ENCODE data around the gene SEZ6L.

Gene SEZ6L

GRCh38 chr22:26182723-26183122 is 13.5 kb downstream of the SEZ6L start:
- DNase-seq: no peak

DNA sequence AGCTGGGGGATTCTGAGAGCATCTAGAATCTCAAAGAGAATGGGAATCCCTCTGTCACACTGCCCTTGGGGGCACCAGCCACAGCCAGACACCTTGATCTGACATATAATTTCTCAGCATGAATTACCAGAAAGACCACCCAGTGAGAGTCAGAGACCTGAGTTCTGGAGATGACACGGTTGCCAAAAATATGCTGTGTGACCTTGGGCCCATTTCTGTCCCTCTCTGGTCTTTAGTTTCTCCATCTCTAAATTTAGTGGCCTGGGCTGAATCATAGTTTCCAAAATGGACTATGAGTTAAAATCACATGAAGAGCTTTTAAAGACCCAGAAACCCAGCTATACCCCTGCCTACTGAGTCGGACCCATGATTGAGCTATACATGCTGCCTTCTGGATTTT is 15.9 kb downstream of the SEZ6L start:
- no peak for DNase-seq

DNA sequence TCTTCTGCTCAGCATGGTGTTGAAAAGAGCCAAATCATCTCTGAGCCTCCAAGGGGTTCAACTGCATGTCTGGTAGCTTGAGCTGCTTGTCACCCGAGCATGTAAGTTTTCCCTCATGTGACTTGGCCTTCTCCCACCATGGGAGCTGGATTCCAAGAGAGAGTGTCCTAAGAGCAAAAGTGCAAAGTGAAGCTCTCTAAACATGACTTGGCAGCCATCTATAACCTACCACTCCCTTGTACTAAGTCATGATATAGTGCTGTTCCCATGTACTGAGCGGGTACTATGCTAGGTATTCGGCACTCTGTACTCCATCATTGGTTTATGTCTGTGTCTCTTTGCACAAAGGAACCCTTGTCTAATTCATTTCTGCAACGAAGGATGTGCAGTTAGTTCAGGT is 19.1 kb downstream of the SEZ6L start:
- DNase-seq: no peak

DNA sequence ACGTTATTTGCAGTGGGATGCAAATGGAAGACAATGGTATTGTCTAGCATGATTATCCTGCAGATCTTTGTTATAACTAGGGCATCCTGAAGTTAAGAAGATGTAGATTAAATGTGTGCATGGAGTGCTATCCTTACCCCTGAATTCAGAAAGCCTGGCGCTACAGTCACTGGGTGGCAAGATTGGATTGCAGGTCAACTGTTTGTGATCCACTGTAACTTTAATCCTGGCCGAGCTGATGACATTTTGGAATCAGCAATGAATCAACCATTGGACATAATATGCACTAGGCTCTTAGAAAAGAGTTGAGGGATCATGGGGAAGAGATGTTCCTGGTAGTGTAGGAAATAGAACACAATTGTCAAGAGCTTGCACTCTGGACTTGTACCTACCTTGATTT is 25.1 kb downstream of the SEZ6L start:
- no peak for DNase-seq

GRCh38 chr22:26194877-26195276 is 25.6 kb downstream of the SEZ6L start:
- no peak for DNase-seq

GRCh38 chr22:26196657-26197056 is 27.4 kb downstream of the SEZ6L start:
- no peak for DNase-seq

DNA sequence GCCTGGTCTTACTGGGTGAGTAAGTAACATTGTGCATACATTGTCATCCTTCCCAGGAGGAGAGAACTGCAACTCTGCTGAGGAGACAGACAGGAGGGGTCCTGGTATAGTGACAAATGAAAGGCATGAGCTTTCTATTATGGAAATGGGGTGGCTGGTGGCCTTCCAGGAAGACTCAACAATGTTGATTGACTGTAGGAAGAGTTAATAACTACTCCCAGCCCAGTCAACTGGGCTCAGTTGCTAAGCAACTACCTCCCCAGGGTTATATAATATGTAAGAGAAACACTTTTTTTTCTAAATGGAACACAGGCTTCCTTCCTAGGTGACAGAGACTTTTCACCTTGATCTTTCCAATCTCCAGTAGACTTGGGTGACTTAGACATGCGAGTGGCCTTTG is 28.2 kb downstream of the SEZ6L start:
- DNase-seq: no peak

DNA sequence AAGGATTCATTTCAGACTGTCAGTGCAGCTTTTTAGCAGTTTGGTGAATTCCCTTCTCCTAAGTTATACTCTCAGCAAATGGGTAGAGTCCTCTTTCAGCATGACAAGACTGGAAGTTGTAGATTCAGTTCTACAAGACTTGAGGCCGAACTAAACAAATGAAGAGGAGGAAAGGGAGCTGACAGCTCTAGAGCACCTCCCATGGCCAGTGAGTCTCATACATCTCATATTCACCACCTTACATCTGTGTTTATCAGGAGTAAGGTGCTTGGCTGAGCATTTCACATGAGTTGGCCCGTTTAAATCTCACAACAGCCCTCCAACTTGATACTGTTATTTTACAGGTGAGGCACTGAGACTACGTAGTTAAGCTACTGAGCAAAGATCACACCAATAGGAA is 30.4 kb downstream of the SEZ6L start:
- DNase-seq: no peak

DNA sequence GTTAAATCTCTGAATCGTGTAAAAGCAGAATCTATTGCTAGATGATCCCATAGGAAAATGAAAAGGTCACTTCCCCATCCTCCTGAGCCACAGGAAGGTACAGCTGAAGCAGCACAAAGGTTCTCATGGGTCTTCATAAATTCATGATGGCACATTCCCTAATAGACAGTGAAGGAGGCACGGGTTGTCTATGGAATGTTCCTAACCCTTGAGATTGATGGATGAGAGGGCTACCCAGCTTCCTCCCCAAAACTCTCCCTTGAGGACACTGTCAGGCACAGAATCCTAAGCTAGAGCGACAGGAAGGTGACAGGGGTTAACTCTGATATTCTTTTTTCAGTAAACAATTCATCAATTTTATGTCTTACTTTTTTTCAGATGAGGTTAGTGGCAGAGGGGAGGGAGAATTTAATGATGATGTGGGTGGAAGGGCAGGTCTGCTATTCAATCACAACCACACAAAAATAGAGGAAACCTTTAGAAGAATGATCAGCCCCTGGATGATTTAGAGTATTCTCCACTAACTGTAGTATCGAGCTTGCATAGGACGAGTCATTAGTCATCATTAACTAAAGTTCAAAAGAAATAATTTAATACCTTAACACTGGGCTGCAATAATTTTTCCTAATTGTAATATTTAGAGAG is 33.1 kb downstream of the SEZ6L start:
- DNase-seq: no peak

- DNase-seq: no peak
Observed at GRCh38 chr22:26205494-26205893, 36.2 kb downstream of the SEZ6L start.

DNA sequence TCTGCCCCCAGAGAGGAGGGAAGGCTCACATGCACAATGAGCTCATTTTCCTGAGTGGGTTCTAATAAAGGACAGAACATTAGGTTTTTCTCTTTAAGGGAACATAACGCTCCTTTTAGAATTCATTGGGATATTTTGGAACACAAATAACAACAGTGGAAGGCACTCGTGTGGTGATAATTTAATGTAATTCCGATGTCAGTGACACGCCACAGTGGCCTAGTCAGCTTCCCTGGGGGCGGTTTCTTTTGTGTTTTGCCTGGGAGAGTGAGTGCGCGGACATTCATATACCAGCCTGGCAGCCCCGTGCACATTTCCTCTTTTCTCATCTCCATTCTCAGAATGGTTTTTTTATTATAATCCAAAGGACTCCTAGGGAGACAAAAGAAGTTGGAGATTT is 41.1 kb downstream of the SEZ6L start:
- no peak for DNase-seq

DNA sequence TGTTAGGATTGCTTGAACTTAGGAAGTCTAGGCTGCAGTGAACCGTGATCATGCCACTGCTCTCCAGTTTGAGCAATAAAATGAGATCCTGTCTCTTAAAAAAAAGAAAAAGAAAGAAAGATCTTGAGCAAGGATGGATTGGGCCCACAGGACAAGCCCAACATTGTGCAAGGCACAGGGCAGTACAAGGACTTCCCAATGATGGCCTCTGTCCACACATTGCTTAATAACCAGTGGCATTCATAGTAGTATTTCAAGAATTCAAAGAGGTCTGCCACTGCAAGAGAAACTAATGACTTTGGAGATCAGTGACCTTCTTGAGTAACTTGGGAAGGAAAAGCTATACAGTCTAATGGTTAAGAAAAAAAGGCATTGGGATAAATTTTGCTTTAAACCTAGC is 44.6 kb downstream of the SEZ6L start:
- DNase-seq: no peak

GRCh38 chr22:26214466-26214865 is 45.2 kb downstream of the SEZ6L start:
- no peak for DNase-seq

DNA sequence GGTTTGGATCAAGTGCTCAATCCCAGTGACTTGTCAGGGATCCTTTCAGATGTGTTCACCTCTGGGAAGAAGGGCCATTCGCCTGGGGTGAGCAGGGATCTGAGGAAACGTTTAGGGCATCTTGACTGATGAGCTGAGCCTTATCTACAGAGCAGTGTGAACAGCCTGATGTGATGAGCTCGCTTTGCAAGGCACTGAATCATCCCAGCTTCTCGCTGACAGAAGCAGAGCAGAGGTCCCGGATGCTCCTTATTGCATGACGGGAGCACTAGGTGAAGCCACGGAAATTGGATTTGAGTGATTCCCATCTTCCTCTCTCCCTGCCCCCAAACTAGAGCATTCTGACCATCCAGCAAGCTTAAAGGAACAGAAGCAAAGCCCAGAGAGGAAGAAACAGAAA is 46.5 kb downstream of the SEZ6L start:
- DNase-seq: no peak

DNA sequence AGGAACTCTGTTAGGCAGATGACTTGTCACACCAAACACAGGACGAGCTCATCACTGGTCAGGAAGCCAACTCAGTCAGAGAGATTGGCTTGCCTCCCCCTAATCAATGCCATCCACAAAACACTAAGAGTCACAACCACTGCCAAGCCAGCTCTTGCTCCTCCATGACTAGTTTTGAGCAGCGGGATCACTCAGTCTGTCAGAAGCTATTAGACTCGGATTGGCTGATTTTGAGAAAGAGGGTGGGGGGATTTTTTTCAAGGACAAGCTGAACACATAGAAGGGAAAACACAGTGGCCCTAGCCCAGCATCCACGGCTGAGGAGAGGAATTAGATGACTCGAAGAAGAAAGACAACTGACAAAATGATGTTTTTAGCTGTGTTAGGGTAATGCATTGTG is 55.9 kb downstream of the SEZ6L start:
- no peak for DNase-seq

DNA sequence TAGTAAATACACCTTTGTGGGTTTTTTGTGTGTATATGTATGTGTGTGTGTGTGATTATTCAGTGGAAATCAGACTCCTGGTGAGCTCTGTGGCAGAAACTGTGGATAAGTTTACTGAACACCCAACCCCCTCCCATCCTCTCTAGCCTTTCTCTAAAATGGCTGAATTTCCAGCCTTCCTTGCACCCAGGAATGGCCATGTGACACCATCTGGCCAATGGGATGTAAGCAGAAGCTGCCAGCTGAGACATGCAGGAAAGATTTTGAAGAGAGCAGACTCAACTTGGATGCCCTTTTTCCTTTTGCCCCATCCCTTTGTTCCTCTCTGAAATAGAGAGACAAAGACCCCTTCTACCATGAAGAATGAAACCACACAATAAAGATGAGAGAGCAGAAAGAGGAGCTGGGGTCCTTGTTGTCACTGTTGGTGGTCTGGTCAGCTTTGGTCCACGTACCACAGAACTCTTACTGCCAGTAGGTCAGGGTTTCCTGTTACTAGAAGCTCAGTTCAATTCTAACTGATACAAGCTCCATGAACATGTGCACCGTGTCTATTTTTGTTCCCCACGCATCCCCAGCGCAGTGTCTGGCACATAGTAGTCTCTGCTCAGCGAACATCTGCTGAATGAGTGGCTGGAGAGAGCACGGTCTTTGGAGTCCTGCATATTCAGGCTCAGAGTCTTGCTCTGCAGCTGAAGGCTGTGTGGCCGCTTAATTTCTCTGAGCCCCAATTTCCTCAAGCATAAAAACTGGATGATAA is 57.5 kb downstream of the SEZ6L start:
- DNase-seq: no peak

- no peak for DNase-seq
Observed at GRCh38 chr22:26229910-26230309, 60.6 kb downstream of the SEZ6L start.

DNA sequence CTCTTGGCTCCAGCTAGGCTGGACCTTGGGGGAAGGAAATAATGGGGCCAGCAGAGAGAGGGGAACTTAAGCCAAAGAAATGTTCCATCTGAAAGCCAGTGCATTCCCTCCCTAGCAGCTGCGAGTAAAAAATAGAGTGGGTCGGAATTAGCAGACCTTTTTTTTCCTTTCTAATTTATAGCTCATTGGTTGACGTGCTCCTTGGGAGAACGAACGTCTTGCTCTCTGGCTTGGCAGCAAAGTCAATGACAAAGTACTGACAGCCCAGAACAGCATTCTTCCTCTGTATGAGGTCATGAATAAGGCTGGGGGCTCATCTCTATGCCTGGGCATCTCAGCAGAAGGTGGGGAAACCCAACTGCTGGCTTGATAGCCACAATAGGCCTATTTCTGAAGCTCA is 65.0 kb downstream of the SEZ6L start:
- DNase-seq: no peak

GRCh38 chr22:26235792-26236487 is 66.7 kb downstream of the SEZ6L start:
- no peak for DNase-seq

DNA sequence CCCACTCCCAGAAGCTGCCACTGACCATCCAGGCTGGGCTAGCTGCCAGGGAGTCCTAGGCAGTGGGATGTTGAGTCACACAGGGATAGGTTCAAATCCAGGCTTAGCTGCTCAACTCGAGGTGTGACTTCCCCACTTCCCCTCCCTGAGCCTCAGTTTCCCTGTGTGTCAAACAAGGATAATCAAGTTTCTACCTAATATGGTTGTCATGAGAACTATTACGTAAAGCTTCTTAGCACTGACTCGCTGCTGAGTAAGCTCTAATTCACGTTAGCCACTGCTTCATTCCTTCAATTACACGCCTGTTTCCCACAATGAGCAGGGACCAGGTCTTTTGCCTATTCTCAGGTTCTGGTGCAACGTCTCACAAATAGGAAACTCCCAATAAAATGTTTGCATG is 67.7 kb downstream of the SEZ6L start:
- DNase-seq: no peak

DNA sequence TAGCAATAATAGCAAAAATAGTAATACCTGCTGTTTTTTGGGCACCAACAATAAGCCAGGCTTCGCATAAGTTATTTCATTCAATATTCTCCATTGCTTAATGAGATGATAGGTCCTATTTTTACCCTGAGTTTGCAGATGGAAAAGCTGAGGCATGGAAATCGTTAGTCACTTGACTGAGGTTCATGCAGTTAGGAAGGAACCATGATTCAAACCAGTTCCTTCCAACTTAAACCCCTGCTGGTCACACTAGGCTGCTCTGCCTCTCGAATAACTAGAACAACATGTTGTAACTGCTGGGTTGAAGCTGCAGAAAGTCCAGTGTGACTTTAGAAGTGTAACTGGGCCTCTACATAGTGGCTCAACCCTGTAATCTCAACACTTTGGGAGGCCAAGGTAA is 69.3 kb downstream of the SEZ6L start:
- DNase-seq: no peak

DNA sequence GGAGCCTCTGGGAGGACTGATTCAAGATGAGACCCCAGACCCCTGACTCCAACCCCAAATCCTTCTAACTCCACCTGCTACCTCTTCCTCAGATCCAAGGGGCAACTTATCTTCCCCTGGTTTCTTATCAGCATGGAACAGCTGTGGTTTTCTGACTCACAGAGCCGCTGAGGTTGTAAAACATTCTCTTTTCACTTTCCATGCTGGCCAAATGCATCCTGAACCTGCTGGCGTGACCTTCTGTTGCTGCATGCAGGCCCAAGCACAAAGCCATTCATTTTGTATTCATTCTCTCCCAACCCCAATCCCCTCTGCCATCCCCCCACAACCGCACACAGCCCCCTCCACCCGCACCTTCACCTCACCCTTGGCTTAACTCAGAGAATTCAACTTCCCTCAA is 70.3 kb downstream of the SEZ6L start:
- DNase-seq: no peak

DNA sequence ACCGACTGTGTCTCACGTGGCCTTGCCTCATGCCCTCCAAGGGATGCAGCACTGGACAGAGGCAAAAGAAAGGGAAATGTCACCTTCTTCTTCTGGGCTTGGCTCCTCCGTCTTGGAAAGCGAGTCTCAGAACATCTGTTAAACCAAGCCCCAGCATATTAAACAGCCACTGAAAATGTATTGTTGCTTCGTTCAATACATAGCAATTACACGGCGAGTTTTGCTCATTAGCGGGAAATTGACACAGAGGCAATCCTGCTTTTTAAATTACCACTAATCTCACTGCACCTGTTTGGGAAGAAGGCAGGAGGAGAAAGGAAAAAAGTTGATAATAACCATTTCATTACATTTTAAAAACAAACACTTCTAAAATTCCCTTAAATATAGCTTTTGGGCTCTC is 72.1 kb downstream of the SEZ6L start:
- no peak for DNase-seq

DNA sequence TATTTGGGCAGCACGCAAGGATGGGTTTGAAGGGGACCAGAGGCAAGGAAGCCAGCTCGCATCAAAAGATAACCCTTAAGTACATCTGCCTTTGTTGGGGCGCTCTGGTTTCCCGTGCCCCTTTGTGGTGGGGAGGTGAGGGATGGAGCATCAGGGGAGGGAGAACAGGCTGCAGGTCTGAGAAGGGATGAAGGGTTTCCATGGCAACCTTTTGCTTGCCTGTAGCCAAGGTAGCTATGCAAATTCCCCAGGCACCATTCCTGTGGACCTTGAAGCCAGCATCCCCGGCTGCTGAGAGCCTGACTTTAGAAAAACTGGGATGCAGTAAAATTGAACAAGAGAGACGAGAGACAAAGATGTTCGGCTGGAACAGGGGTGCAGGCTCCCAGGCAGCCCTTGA is 75.7 kb downstream of the SEZ6L start:
- no peak for DNase-seq
